SK-N-MC (cell line): Measurements from ENCODE around the gene CD46.

Experiments
- EZH2 ChIP-seq: fragments of 200-600 bp; sonication (generic); IDR thresholded peaks from one replicate; pipeline ENCODE4 v1.6.1; 2017; ENCODE audit warnings: antibody characterized with exemption
- POLR2AphosphoS5 ChIP-seq: IDR thresholded peaks from 2 replicates; pipeline ENCODE4 v1.6.1; 2012; ENCODE audit warnings: mild to moderate bottlenecking, low read depth, low read length, borderline replicate concordance

GRCh38 chr1:207826557-207827487, 75.0 kb downstream of the CD46 start:
- TF ChIP-seq EZH2 (no peak), POLR2AphosphoS5 (no peak)
